HG02759 (cell line): Measurements from ENCODE around the gene CXCR4.
"Not testable (repeated sequence)": the region's sequence is repeated elsewhere in the genome, so short reads cannot be mapped to it uniquely, and the experiment has no call there.

Experiments
- ATAC-seq: cut with Tn5 transposase; IDR thresholded peaks from one replicate; pipeline ENCODE4 v1.9.1; 2021; ENCODE audit warnings: mild to moderate bottlenecking, moderate library complexity; ENCODE audit not compliant: unreplicated experiment

CXCR4 gene

GRCh38 chr2:136115183-136115761 is 2.7 kb downstream of the CXCR4 start:
- no peak for ATAC-seq

GRCh38 chr2:136114382-136114781 is 3.6 kb downstream of the CXCR4 start:
- no peak for ATAC-seq

GRCh38 chr2:136113209-136113971 is 4.6 kb downstream of the CXCR4 start:
- ATAC-seq: no peak

GRCh38 chr2:136112317-136113208 is 5.4 kb downstream of the CXCR4 start:
- no peak for ATAC-seq

GRCh38 chr2:136111711-136112110 is 6.2 kb downstream of the CXCR4 start:
- no peak for ATAC-seq

- ATAC-seq: no peak
Measured at GRCh38 chr2:136110526-136110925, 7.4 kb downstream of the CXCR4 start.

GRCh38 chr2:136108463-136108862 is 9.5 kb downstream of the CXCR4 start:
- no peak for ATAC-seq

- peak; percentile 68 for ATAC-seq
Measured at GRCh38 chr2:136107051-136108033, 10.6 kb downstream of the CXCR4 start.

- no peak for ATAC-seq
Measured at GRCh38 chr2:136106505-136106904, 11.4 kb downstream of the CXCR4 start.

- ATAC-seq: no peak
Measured at GRCh38 chr2:136104977-136105376, 13.0 kb downstream of the CXCR4 start.

- no peak for ATAC-seq
Measured at GRCh38 chr2:136101042-136101441, 16.9 kb downstream of the CXCR4 start.

- ATAC-seq: no peak
Measured at GRCh38 chr2:136098441-136098840, 19.5 kb downstream of the CXCR4 start.

GRCh38 chr2:136093583-136093982 is 24.4 kb downstream of the CXCR4 start:
- no peak for ATAC-seq

GRCh38 chr2:136091899-136092298 is 26.1 kb downstream of the CXCR4 start:
- ATAC-seq: no peak

GRCh38 chr2:136087901-136088460 is 30.0 kb downstream of the CXCR4 start:
- ATAC-seq: not testable (repeated sequence)

GRCh38 chr2:136086253-136087016 is 31.5 kb downstream of the CXCR4 start:
- ATAC-seq: no peak

GRCh38 chr2:136085453-136086209 is 32.3 kb downstream of the CXCR4 start:
- no peak for ATAC-seq

GRCh38 chr2:136081582-136082210 is 36.3 kb downstream of the CXCR4 start:
- no peak for ATAC-seq
